DMS79 treated with DMSO at 0.1 percent for 48 hours (cell line): ENCODE results near the gene MED22.
"Not testable (repeated sequence)": the region's sequence is repeated elsewhere in the genome, so short reads cannot be mapped to it uniquely, and the experiment has no call there.

Experiments used
- DNase-seq: peaks from one replicate; lab custom pipeline; 2025; lab: John Stamatoyannopoulos, UW

MED22 gene

GRCh38 chr9:133347985-133348717 lies at the start of gene MED22, which contains the start of gene RPL7A:
Gene MED22 (minus strand): TSS chr9:133348131. CDS start chr9:133346662, 1,469 bp downstream.
Gene RPL7A (plus strand): TSS chr9:133348218. CDS start chr9:133348244, 26 bp downstream.
- peak; percentile 94 for DNase-seq

- no peak for DNase-seq
Measured at GRCh38 chr9:133397370-133397769, 49.4 kb upstream of the MED22 start.

GRCh38 chr9:133396952-133397351 lies 49.0 kb upstream of the MED22 start:
- no peak for DNase-seq

- no peak for DNase-seq
Measured at GRCh38 chr9:133394687-133395271, 46.8 kb upstream of the MED22 start.

- DNase-seq, result no peak
Measured at GRCh38 chr9:133393399-133393798, 45.5 kb upstream of the MED22 start.

GRCh38 chr9:133392308-133392707 lies 44.4 kb upstream of the MED22 start:
- not testable (repeated sequence) for DNase-seq

- not testable (repeated sequence) for DNase-seq
Measured at GRCh38 chr9:133391449-133391848, 43.5 kb upstream of the MED22 start.

GRCh38 chr9:133390713-133391112 lies 42.8 kb upstream of the MED22 start:
- DNase-seq, result no peak

- DNase-seq, result no peak
Measured at GRCh38 chr9:133389562-133389961, 41.6 kb upstream of the MED22 start.

GRCh38 chr9:133389025-133389557 lies 41.2 kb upstream of the MED22 start:
- DNase-seq, result no peak

GRCh38 chr9:133387680-133388079 lies 39.7 kb upstream of the MED22 start:
- DNase-seq, result peak; percentile 57

- no peak for DNase-seq
Measured at GRCh38 chr9:133386338-133386737, 38.4 kb upstream of the MED22 start.

GRCh38 chr9:133385452-133385851 lies 37.5 kb upstream of the MED22 start:
- no peak for DNase-seq

GRCh38 chr9:133384736-133385321 lies 36.9 kb upstream of the MED22 start:
- no peak for DNase-seq

- no peak for DNase-seq
Measured at GRCh38 chr9:133383438-133383837, 35.5 kb upstream of the MED22 start.

- no peak for DNase-seq
Measured at GRCh38 chr9:133382507-133383141, 34.7 kb upstream of the MED22 start.

GRCh38 chr9:133380734-133381133 lies 32.8 kb upstream of the MED22 start:
- no peak for DNase-seq

GRCh38 chr9:133379153-133380086 lies 31.5 kb upstream of the MED22 start:
- no peak for DNase-seq

GRCh38 chr9:133378408-133378962 lies 30.6 kb upstream of the MED22 start:
- no peak for DNase-seq

- no peak for DNase-seq
Measured at GRCh38 chr9:133377721-133378216, 29.8 kb upstream of the MED22 start.

GRCh38 chr9:133377280-133377679 lies 29.3 kb upstream of the MED22 start:
- DNase-seq, result not testable (repeated sequence)
